ENCODE results near the gene DBN1.

DBN1 gene

GRCh38 chr5:177448244-177448950 lies 25.0 kb downstream of the DBN1 start:
- Histone ChIP-seq H3K79me2 (ENCODE audit: control insufficient read depth, insufficient read depth, low read length) (no peaks in the 10 kb centered on the region), H3K27ac (ENCODE audit: low read depth, low read length) (no peak overlapping the region), H4K5ac (ENCODE audit: low read length) (no peak overlapping the region), H3K36me3 (ENCODE audit: control insufficient read depth, insufficient read depth, low read length) (no peaks in the 10 kb centered on the region), H3K23ac (ENCODE audit: low read length) (no peak overlapping the region), H3K18ac (ENCODE audit: low read length) (no peak overlapping the region), H3K4ac (ENCODE audit: low read depth, low read length) (no peak overlapping the region), H3K4me2 (ENCODE audit: low read length) (no peak overlapping the region), H2AK5ac (ENCODE audit: low read length) (no peak overlapping the region), H3K9ac (ENCODE audit: low read length) (no peak overlapping the region), H3K4me1 (ENCODE audit: control insufficient read depth, low read depth, low read length) (peaks cover 2% of the 10 kb centered on the region), H4K8ac (ENCODE audit: low read depth, low read length) (no peak overlapping the region), H2BK120ac (ENCODE audit: low read depth, low read length) (no peak overlapping the region), H3K79me1 (ENCODE audit: low read length) (no peaks in the 10 kb centered on the region), H2BK5ac (ENCODE audit: low read length) (no peak overlapping the region), H3K27me3 (ENCODE audit: insufficient read depth, low read length, poor library complexity) (no peaks in the 10 kb centered on the region), H3K56ac (ENCODE audit: low read length) (no peak overlapping the region), H3K4me3 (ENCODE audit: low read length) (no peak overlapping the region), H2BK15ac (replicated peaks; ENCODE audit: low read depth) (no peak overlapping the region)
- DNase-seq = no peak
- no CpG with 5 or more reads among the region's 6 CpGs for WGBS (ENCODE audit: extremely low coverage, insufficient coverage, low lambda C conversion rate)

GRCh38 chr5:177447611-177448243 lies 25.7 kb downstream of the DBN1 start:
- Histone ChIP-seq H2BK5ac (ENCODE audit: low read length) (peak overlapping the region; percentile 9), H3K9ac (ENCODE audit: low read length) (peak overlapping the region; percentile 59), H3K18ac (ENCODE audit: low read length) (no peak overlapping the region), H3K56ac (ENCODE audit: low read length) (peak overlapping the region; percentile 77), H3K4me2 (ENCODE audit: low read length) (peak overlapping the region; percentile 52), H3K79me2 (ENCODE audit: control insufficient read depth, insufficient read depth, low read length) (no peaks in the 10 kb centered on the region), H2BK15ac (replicated peaks; ENCODE audit: low read depth) (no peak overlapping the region), H2AK5ac (ENCODE audit: low read length) (no peak overlapping the region), H4K8ac (ENCODE audit: low read depth, low read length) (no peak overlapping the region), H3K36me3 (ENCODE audit: control insufficient read depth, insufficient read depth, low read length) (no peaks in the 10 kb centered on the region), H3K27me3 (ENCODE audit: insufficient read depth, low read length, poor library complexity) (no peaks in the 10 kb centered on the region), H3K23ac (ENCODE audit: low read length) (no peak overlapping the region), H2BK120ac (ENCODE audit: low read depth, low read length) (no peak overlapping the region), H3K4me1 (ENCODE audit: control insufficient read depth, low read depth, low read length) (peaks cover 2% of the 10 kb centered on the region), H4K5ac (ENCODE audit: low read length) (no peak overlapping the region), H3K4ac (ENCODE audit: low read depth, low read length) (no peak overlapping the region), H3K4me3 (ENCODE audit: low read length) (no peak overlapping the region), H3K79me1 (ENCODE audit: low read length) (no peaks in the 10 kb centered on the region), H3K27ac (ENCODE audit: low read depth, low read length) (no peak overlapping the region)
- peak; percentile 88 for DNase-seq
- WGBS (ENCODE audit: extremely low coverage, insufficient coverage, low lambda C conversion rate) = no CpG with 5 or more reads among the region's 23 CpGs

- peak overlapping the region; percentile 11 for H3K18ac ChIP-seq (ENCODE audit: low read length)
- H3K4me3 ChIP-seq (ENCODE audit: low read length) = no peak overlapping the region
- DNase-seq = peak; percentile 76
- no peaks in the 10 kb centered on the region for H3K27me3 ChIP-seq (ENCODE audit: insufficient read depth, low read length, poor library complexity)
- no peak overlapping the region for H2BK5ac ChIP-seq (ENCODE audit: low read length)
- H2BK15ac ChIP-seq (replicated peaks; ENCODE audit: low read depth) = no peak overlapping the region
- no peak overlapping the region for H4K8ac ChIP-seq (ENCODE audit: low read depth, low read length)
- H3K56ac ChIP-seq (ENCODE audit: low read length) = peak overlapping the region; percentile 90
- peak overlapping the region; percentile 85 for H3K4me2 ChIP-seq (ENCODE audit: low read length)
- no peak overlapping the region for H2BK120ac ChIP-seq (ENCODE audit: low read depth, low read length)
- H3K4ac ChIP-seq (ENCODE audit: low read depth, low read length) = no peak overlapping the region
- H3K9ac ChIP-seq (ENCODE audit: low read length) = peak overlapping the region; percentile 76
- no peak overlapping the region for H4K5ac ChIP-seq (ENCODE audit: low read length)
- H3K4me1 ChIP-seq (ENCODE audit: control insufficient read depth, low read depth, low read length) = peaks cover 2% of the 10 kb centered on the region
- H3K23ac ChIP-seq (ENCODE audit: low read length) = no peak overlapping the region
- H3K79me1 ChIP-seq (ENCODE audit: low read length) = no peaks in the 10 kb centered on the region
- H3K79me2 ChIP-seq (ENCODE audit: control insufficient read depth, insufficient read depth, low read length) = no peaks in the 10 kb centered on the region
- H3K27ac ChIP-seq (ENCODE audit: low read depth, low read length) = no peak overlapping the region
- WGBS (ENCODE audit: extremely low coverage, insufficient coverage, low lambda C conversion rate) = no CpG with 5 or more reads among the region's 52 CpGs
- H3K36me3 ChIP-seq (ENCODE audit: control insufficient read depth, insufficient read depth, low read length) = no peaks in the 10 kb centered on the region
- H2AK5ac ChIP-seq (ENCODE audit: low read length) = no peak overlapping the region
These were observed 26.3 kb downstream of the DBN1 start for GRCh38 chr5:177447066-177447610.

- peak; percentile 64 for DNase-seq
- H2AK5ac ChIP-seq (ENCODE audit: low read length) = no peak within 1 kb of the TSS
- no peak within 1 kb of the TSS for H3K4ac ChIP-seq (ENCODE audit: low read depth, low read length)
- peaks cover 2% of the 10 kb centered on the region for H3K4me1 ChIP-seq (ENCODE audit: control insufficient read depth, low read depth, low read length)
- no peak within 1 kb of the TSS for H2BK15ac ChIP-seq (replicated peaks; ENCODE audit: low read depth)
- H3K9ac ChIP-seq (ENCODE audit: low read length) = peak within 1 kb of the TSS; percentile 76
- H2BK5ac ChIP-seq (ENCODE audit: low read length) = peak within 1 kb of the TSS; percentile 9
- H3K79me2 ChIP-seq (ENCODE audit: control insufficient read depth, insufficient read depth, low read length) = no peaks in the 10 kb centered on the region
- no peaks in the 10 kb centered on the region for H3K36me3 ChIP-seq (ENCODE audit: control insufficient read depth, insufficient read depth, low read length)
- H3K79me1 ChIP-seq (ENCODE audit: low read length) = no peaks in the 10 kb centered on the region
- no peaks in the 10 kb centered on the region for H3K27me3 ChIP-seq (ENCODE audit: insufficient read depth, low read length, poor library complexity)
- H3K4me2 ChIP-seq (ENCODE audit: low read length) = peak within 1 kb of the TSS; percentile 85
- H3K27ac ChIP-seq (ENCODE audit: low read depth, low read length) = no peak within 1 kb of the TSS
- WGBS (ENCODE audit: extremely low coverage, insufficient coverage, low lambda C conversion rate) = no CpG with 5 or more reads among the region's 89 CpGs
- peak within 1 kb of the TSS; percentile 90 for H3K56ac ChIP-seq (ENCODE audit: low read length)
- no peak within 1 kb of the TSS for H2BK120ac ChIP-seq (ENCODE audit: low read depth, low read length)
- H4K8ac ChIP-seq (ENCODE audit: low read depth, low read length) = no peak within 1 kb of the TSS
- peak within 1 kb of the TSS; percentile 21 for H3K4me3 ChIP-seq (ENCODE audit: low read length)
- no peak within 1 kb of the TSS for H4K5ac ChIP-seq (ENCODE audit: low read length)
- H3K18ac ChIP-seq (ENCODE audit: low read length) = peak within 1 kb of the TSS; percentile 11
- H3K23ac ChIP-seq (ENCODE audit: low read length) = peak within 1 kb of the TSS; percentile 85
These were observed 27.0 kb downstream of the DBN1 start, which contains the start of gene PRR7 for GRCh38 chr5:177446200-177447065. Gene PRR7 (plus strand): TSS chr5:177446814. CDS start chr5:177455068, 8,254 bp downstream.

GRCh38 chr5:177445917-177446199 lies 27.6 kb downstream of the DBN1 start:
- no peak overlapping the region for H3K56ac ChIP-seq (ENCODE audit: low read length)
- no peak overlapping the region for H4K5ac ChIP-seq (ENCODE audit: low read length)
- no CpG with 5 or more reads among the region's 8 CpGs for WGBS (ENCODE audit: extremely low coverage, insufficient coverage, low lambda C conversion rate)
- no peak overlapping the region for H3K4ac ChIP-seq (ENCODE audit: low read depth, low read length)
- no peak overlapping the region for H3K27ac ChIP-seq (ENCODE audit: low read depth, low read length)
- H3K4me2 ChIP-seq (ENCODE audit: low read length) = no peak overlapping the region
- H2BK5ac ChIP-seq (ENCODE audit: low read length) = no peak overlapping the region
- no peak overlapping the region for H4K8ac ChIP-seq (ENCODE audit: low read depth, low read length)
- no peak overlapping the region for H2BK15ac ChIP-seq (replicated peaks; ENCODE audit: low read depth)
- no peaks in the 10 kb centered on the region for H3K79me1 ChIP-seq (ENCODE audit: low read length)
- H3K4me3 ChIP-seq (ENCODE audit: low read length) = no peak overlapping the region
- peak overlapping the region; percentile 76 for H3K9ac ChIP-seq (ENCODE audit: low read length)
- H3K79me2 ChIP-seq (ENCODE audit: control insufficient read depth, insufficient read depth, low read length) = no peaks in the 10 kb centered on the region
- H3K36me3 ChIP-seq (ENCODE audit: control insufficient read depth, insufficient read depth, low read length) = no peaks in the 10 kb centered on the region
- no peaks in the 10 kb centered on the region for H3K27me3 ChIP-seq (ENCODE audit: insufficient read depth, low read length, poor library complexity)
- H3K4me1 ChIP-seq (ENCODE audit: control insufficient read depth, low read depth, low read length) = peaks cover 2% of the 10 kb centered on the region
- H3K23ac ChIP-seq (ENCODE audit: low read length) = peak overlapping the region; percentile 85
- H3K18ac ChIP-seq (ENCODE audit: low read length) = no peak overlapping the region
- DNase-seq = no peak
- no peak overlapping the region for H2BK120ac ChIP-seq (ENCODE audit: low read depth, low read length)
- H2AK5ac ChIP-seq (ENCODE audit: low read length) = no peak overlapping the region

All from mesendoderm (in vitro differentiated cells).